ENCODE results near the gene ITIH3. TPM values are rescaled to one million over a fixed set of nuclear protein-coding genes. Genes with fewer than 3 reads are reported as not detected.

Gene ITIH3
- total and polyA plus RNA-seq, 10 of the 15 experiments (the other 5 are each of a cell fraction or from before 2014, with no cell fraction given) = 0.07 to 0.17 (median 0.15) TPM; not detected in 7

GRCh38 chr3:52789746-52790040 is 4.9 kb upstream of the ITIH3 start:
- no peak overlapping the region for H3K4me2 ChIP-seq (ENCODE audit: control insufficient read depth, insufficient read depth)
- WGBS (ENCODE audit: insufficient coverage, insufficient replicate concordance, low lambda C conversion rate, missing lambda C conversion rate) = 56% methylated on average over 6 of the region's 6 CpGs
- no peak for TF ChIP-seq NFXL1 (IDR thresholded peaks at IDR 0.05; ENCODE audit: borderline replicate concordance)
- TF ChIP-seq ZNF274 (IDR thresholded peaks at IDR 0.05; ENCODE audit: insufficient read depth, insufficient read length) = no peak
- TF ChIP-seq CHD2 (IDR thresholded peaks at IDR 0.05; ENCODE audit: borderline replicate concordance, low read depth, low read length) = no peak
- no peak for TF ChIP-seq FOS (IDR thresholded peaks at IDR 0.05; ENCODE audit: borderline replicate concordance, extremely low read depth, insufficient read length)
- no peak for TF ChIP-seq EED (IDR thresholded peaks at IDR 0.05; ENCODE audit: low read depth)
- no peak for TF ChIP-seq ATF2 (IDR thresholded peaks at IDR 0.05; ENCODE audit: low read length)
- TF ChIP-seq ZBTB33 (IDR thresholded peaks at IDR 0.05) = no peak
- no peak for TF ChIP-seq KAT2A (conservative IDR thresholded peaks at IDR 0.05; ENCODE audit: control insufficient read depth, low read depth, low read length)
- no peak for TF ChIP-seq BCL3 (IDR thresholded peaks at IDR 0.05; ENCODE audit: borderline replicate concordance, insufficient read depth, low read depth, low read length, poor library complexity, severe bottlenecking)
- no peak for TF ChIP-seq HDGF (IDR thresholded peaks at IDR 0.05)
- TF ChIP-seq NR2C2 (IDR thresholded peaks at IDR 0.05; ENCODE audit: borderline replicate concordance, control insufficient read depth, insufficient read length, low read depth) = no peak
- no peak for TF ChIP-seq CEBPB (IDR thresholded peaks at IDR 0.05; ENCODE audit: borderline replicate concordance in 1 of 2, low read depth in 2 of 2, low read length in 2 of 2)
- no peak for TF ChIP-seq BCL11A (IDR thresholded peaks at IDR 0.05; ENCODE audit: low read depth, low read length)
- no peak for TF ChIP-seq SIX5 (IDR thresholded peaks at IDR 0.05; ENCODE audit: low read depth, low read length, severe bottlenecking)
- no peak for TF ChIP-seq WRNIP1 (IDR thresholded peaks at IDR 0.05; ENCODE audit: borderline replicate concordance, low read depth, low read length)
- TF ChIP-seq CBX5 (IDR thresholded peaks at IDR 0.05; ENCODE audit: low read depth) = no peak
- H4K20me1 ChIP-seq (ENCODE audit: control insufficient read depth, insufficient read depth) = no peaks in the 10 kb centered on the region
- no peak overlapping the region for H3K9ac ChIP-seq (ENCODE audit: control insufficient read depth, insufficient read depth, low read length)
- ATAC-seq = no peak
- no peaks in the 10 kb centered on the region for H3K36me3 ChIP-seq (ENCODE audit: control insufficient read depth in 2 of 2, insufficient read depth in 2 of 2, low read length in 1 of 2)
- SMC1A ChIA-PET (ENCODE audit: uncharacterized antibody, unreplicated experiment) = no interaction called here
- in situ Hi-C loops (cut with MboI) = no loop called here
- no peak for DNase-seq (ENCODE audit: low read depth, low spot score)
- H3K27me3 ChIP-seq (replicated peaks in 1 of 2; ENCODE audit: control insufficient read depth in 2 of 2, insufficient read depth in 2 of 2, low read length in 1 of 2) = no peaks in the 10 kb centered on the region; a peak in 1 of 4 replicates
- no peak overlapping the region for H2AFZ ChIP-seq (ENCODE audit: control insufficient read depth, low read depth, low read length)
- no peaks in the 10 kb centered on the region for H3K79me2 ChIP-seq (ENCODE audit: control insufficient read depth, insufficient read depth, low read length)
- no peak for FAIRE-seq
- intact Hi-C loops (cut with micrococcal nuclease; ENCODE audit: unreplicated experiment) = no loop called here
- H3K4me3 ChIP-seq = no peak overlapping the region
- H3K4me1 ChIP-seq (ENCODE audit: control insufficient read depth, insufficient read depth, low read length) = no peaks in the 10 kb centered on the region
- RAD21 ChIA-PET (ENCODE audit: unreplicated experiment) = no interaction called here
- H3K27ac ChIP-seq (ENCODE audit: control insufficient read depth, insufficient read depth) = no peak overlapping the region
- no peaks in the 10 kb centered on the region for H3K9me3 ChIP-seq (replicated peaks; ENCODE audit: control insufficient read depth, insufficient read depth, low read length)
- CTCF ChIA-PET = interaction anchor here (1.0 kb wide), 1 partner anchor 9 kb away, joined by 4 read pairs; no protein-coding TSS in a partner anchor
- no TSS peak for BruUV-seq (replicated peaks)
- POLR2A ChIA-PET = no interaction called here
